A673 (cell line): Measurements from ENCODE around the gene NPEPL1. TPM values are rescaled to one million over a fixed set of nuclear protein-coding genes. Genes with fewer than 3 reads are reported as not detected.

Source experiments
- BruUV-seq: library from RNA; stranded (reverse); fragments of 400-500 nt; replicated peaks from 2 replicates; lab custom pipeline; 2021; lab: Mats Ljungman, UMichigan
- CTCF ChIA-PET: fragments of 300-600 bp; sonication (Branson Sonifier 250); formaldehyde crosslinking; loops from one replicate; lab custom pipeline; 2022; ENCODE audit warnings: antibody characterized with exemption; lab: Charles Lee
- POLR2A ChIA-PET: fragments of 300-600 bp; sonication (Branson Sonifier 250); formaldehyde crosslinking; loops from one replicate; lab custom pipeline; 2022; ENCODE audit warnings: antibody characterized with exemption; ENCODE audit not compliant: low non-redundant PET; lab: Charles Lee
- DNase-seq: peaks from one replicate; pipeline ENCODE4 v3.0.0-alpha.2; 2015; ENCODE audit warnings: low spot score
- H3K27ac ChIP-seq: fragments of 200-600 bp; sonication (generic); 2 replicates; pipeline ENCODE4 v1.5.1; 2016; ENCODE audit warnings: mixed run types, low read depth, mild to moderate bottlenecking, mixed read lengths, antibody characterized with exemption, low read length; ENCODE audit not compliant: poor library complexity, severe bottlenecking
- H3K27me3 ChIP-seq: fragments of 200-600 bp; sonication (generic); replicated peaks from 2 replicates; pipeline ENCODE4 v1.6.1; 2017; ENCODE audit warnings: mixed run types, low read depth, mild to moderate bottlenecking, mixed read lengths, antibody characterized with exemption, low read length; ENCODE audit not compliant: insufficient read depth, poor library complexity
- H3K36me3 ChIP-seq: fragments of 200-600 bp; sonication (generic); 2 replicates; pipeline ENCODE4 v1.6.1; 2016; ENCODE audit warnings: mixed run types, mild to moderate bottlenecking, mixed read lengths, antibody characterized with exemption, low read length; ENCODE audit not compliant: insufficient read depth, poor library complexity, severe bottlenecking
- H3K4me1 ChIP-seq: fragments of 200-600 bp; sonication (generic); 2 replicates; pipeline ENCODE4 v1.6.1; 2017; ENCODE audit warnings: mixed run types, mild to moderate bottlenecking, mixed read lengths, antibody characterized with exemption, low read length; ENCODE audit not compliant: insufficient read depth, poor library complexity, severe bottlenecking
- H3K4me3 ChIP-seq: fragments of 200-600 bp; sonication (generic); 2 replicates; pipeline ENCODE4 v1.5.1; 2016; ENCODE audit warnings: low read depth, mixed run types, mild to moderate bottlenecking, mixed read lengths, low read length; ENCODE audit not compliant: poor library complexity, severe bottlenecking
- H3K9me3 ChIP-seq: fragments of 200-600 bp; sonication (generic); 2 replicates; pipeline ENCODE4 v1.6.1; 2016; ENCODE audit warnings: mixed run types, low read depth, mild to moderate bottlenecking, mixed read lengths, antibody characterized with exemption, low read length; ENCODE audit not compliant: poor library complexity, severe bottlenecking
- EZH2 ChIP-seq: fragments of 200-600 bp; sonication (generic); IDR thresholded peaks from 2 replicates; pipeline ENCODE4 v1.6.1; 2017; ENCODE audit warnings: borderline replicate concordance, low read depth, mild to moderate bottlenecking, mixed read lengths, antibody characterized with exemption, low read length; ENCODE audit not compliant: poor library complexity, severe bottlenecking
- intact Hi-C: fragments of 100-400 bp; cut with micrococcal nuclease; formaldehyde crosslinking; loops from one replicate; pipeline ENCODE4 v1.10.0; 2022; ENCODE audit not compliant: unreplicated experiment
- total RNA-seq: library from RNA; stranded (reverse); gene quantifications from 2 replicates; pipeline ENCODE4 v1.2.3, GENCODE V29; 2021
- TF ChIP-seq, protein P1 (sequence below): fragments of 300-800, 200-600 bp; sonication (generic); conservative IDR thresholded peaks from 2 replicates; pipeline ENCODE4 v1.5.1; 2017; ENCODE audit warnings: low read depth, mild to moderate bottlenecking, antibody characterized with exemption, low read length, moderate library complexity, mixed read lengths

NPEPL1 gene
- total RNA-seq, 1 experiment from 2014 or later = 15.8 TPM

DNA sequence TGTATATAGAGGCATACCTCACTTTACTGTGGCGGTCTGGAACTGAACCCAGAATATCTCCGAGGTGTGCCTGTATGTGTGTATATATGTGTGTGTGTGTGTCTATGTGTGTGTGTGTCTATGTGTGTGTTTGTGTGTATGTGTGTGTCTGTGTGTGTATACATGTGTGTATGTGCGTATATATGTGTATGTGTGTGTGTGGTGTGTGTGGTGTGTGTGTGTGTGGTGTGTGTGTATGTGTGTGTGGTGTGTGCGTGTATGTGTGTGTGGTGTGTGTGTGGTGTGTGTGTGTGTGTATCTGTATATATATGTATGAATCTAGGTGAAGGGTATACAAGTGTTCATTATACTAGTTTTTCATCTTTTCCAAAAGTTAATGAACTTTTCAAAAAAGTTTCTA, 4.2 kb upstream of the NPEPL1 start:
- Histone ChIP-seq H3K4me3 (no peak overlapping the region), H3K4me1 (no peaks in the 10 kb centered on the region), H3K36me3 (no peaks in the 10 kb centered on the region), H3K9me3 (no peaks in the 10 kb centered on the region), H3K27me3 (no peaks in the 10 kb centered on the region), H3K27ac (no peak overlapping the region)
- POLR2A ChIA-PET = no interaction called here
- BruUV-seq = no TSS peak
- DNase-seq = no peak
- CTCF ChIA-PET = interaction anchor here (0.6 kb wide), 1 partner anchor 872 kb away, joined by 3 read pairs; no protein-coding TSS in a partner anchor
- TF ChIP-seq EZH2 = no peak
- TF ChIP-seq, protein P1, sequence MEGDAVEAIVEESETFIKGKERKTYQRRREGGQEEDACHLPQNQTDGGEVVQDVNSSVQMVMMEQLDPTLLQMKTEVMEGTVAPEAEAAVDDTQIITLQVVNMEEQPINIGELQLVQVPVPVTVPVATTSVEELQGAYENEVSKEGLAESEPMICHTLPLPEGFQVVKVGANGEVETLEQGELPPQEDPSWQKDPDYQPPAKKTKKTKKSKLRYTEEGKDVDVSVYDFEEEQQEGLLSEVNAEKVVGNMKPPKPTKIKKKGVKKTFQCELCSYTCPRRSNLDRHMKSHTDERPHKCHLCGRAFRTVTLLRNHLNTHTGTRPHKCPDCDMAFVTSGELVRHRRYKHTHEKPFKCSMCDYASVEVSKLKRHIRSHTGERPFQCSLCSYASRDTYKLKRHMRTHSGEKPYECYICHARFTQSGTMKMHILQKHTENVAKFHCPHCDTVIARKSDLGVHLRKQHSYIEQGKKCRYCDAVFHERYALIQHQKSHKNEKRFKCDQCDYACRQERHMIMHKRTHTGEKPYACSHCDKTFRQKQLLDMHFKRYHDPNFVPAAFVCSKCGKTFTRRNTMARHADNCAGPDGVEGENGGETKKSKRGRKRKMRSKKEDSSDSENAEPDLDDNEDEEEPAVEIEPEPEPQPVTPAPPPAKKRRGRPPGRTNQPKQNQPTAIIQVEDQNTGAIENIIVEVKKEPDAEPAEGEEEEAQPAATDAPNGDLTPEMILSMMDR = no peak
- intact Hi-C loops = no loop called here

DNA sequence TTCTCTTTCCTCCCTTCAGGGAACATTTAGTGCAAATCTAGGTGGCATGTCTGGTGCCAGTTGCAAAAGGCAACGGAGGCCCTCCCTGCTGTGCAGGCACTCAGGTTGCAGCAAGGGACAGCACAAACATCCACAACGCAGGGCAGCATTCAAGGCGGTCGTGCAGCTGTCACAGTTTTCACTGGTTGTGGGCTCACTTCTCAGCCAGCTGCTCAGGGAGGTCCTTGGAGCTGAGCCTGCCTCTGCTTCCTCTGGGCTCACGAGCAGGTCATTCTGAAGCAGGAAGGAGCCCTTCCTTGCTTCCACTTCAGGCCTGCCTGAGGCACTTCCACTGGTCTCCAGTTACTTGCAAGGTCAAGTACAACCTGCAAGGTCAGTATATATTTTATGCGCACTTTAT, 3.8 kb upstream of the NPEPL1 start:
- no TSS peak for BruUV-seq
- TF ChIP-seq EZH2 = no peak
- TF ChIP-seq, protein P1 = no peak
- no peak for DNase-seq
- no peak overlapping the region for H3K4me3 ChIP-seq
- no peaks in the 10 kb centered on the region for H3K9me3 ChIP-seq
- no peaks in the 10 kb centered on the region for H3K4me1 ChIP-seq
- H3K27ac ChIP-seq = no peak overlapping the region
- CTCF ChIA-PET = interaction anchor here (0.6 kb wide), 1 partner anchor 872 kb away, joined by 3 read pairs; no protein-coding TSS in a partner anchor
- POLR2A ChIA-PET = no interaction called here
- H3K36me3 ChIP-seq = no peaks in the 10 kb centered on the region
- intact Hi-C loops = no loop called here
- H3K27me3 ChIP-seq = no peaks in the 10 kb centered on the region

DNA sequence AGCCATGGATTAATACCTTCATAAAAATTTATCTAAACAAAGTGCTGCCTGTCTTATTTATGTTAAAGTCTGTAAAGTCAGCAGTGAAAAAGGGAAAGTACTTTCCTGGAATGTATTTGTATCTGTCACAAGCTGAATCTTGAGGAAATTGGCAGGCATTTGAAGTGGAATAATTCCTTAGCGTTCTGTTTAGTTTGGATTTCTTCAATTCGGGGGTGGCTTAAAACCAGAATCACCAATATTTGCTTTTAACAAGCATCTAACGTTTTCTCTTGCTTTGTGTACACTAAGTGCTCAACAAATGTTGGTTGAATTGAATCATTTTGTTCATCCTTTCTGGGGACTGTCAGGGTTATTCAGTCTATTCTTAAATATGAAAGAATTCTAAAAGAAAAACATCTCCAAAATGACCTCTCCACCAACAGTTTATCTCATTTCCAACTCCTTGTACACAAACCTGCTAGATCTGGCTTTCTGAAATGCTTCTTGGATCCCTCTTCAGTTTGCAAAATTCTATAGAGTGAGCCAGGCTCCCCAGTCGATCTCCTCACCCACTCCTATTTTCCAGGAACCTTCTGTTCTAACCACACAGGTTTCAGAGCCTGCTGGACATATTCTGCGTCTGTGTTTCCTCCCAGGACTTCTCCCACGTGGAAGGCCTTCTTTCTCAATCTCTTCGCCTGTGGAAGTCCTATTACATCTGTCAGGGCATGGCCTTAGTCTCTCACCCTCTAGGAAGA, 2.0 kb upstream of the NPEPL1 start:
- intact Hi-C loops = no loop called here
- H3K4me1 ChIP-seq = no peaks in the 10 kb centered on the region
- no peaks in the 10 kb centered on the region for H3K27me3 ChIP-seq
- no TSS peak for BruUV-seq
- ChIA-PET CTCF (no interaction called here), POLR2A (no interaction called here)
- no peak for TF ChIP-seq EZH2
- TF ChIP-seq, protein P1 = no peak
- DNase-seq = no peak
- H3K27ac ChIP-seq = peak overlapping the region; percentile 35
- H3K9me3 ChIP-seq = no peaks in the 10 kb centered on the region
- no peaks in the 10 kb centered on the region for H3K36me3 ChIP-seq
- H3K4me3 ChIP-seq = no peak overlapping the region
